GM21723 (cell line): ENCODE data around the gene USP47.

Experiments used
- ATAC-seq: cut with Tn5 transposase; IDR thresholded peaks from one replicate; pipeline ENCODE4 v1.9.1; 2021; ENCODE audit warnings: mild to moderate bottlenecking, moderate library complexity; ENCODE audit not compliant: unreplicated experiment

Gene USP47

GRCh38 chr11:11937433-11937832 is 95.7 kb downstream of the USP47 start:
- ATAC-seq: no peak

GRCh38 chr11:11937957-11938356 is 96.2 kb downstream of the USP47 start:
- no peak for ATAC-seq

GRCh38 chr11:11940551-11940950 is 98.8 kb downstream of the USP47 start:
- ATAC-seq: no peak

- ATAC-seq: no peak
Observed at GRCh38 chr11:11942668-11943067, 100.9 kb downstream of the USP47 start.

- ATAC-seq: no peak
Observed at GRCh38 chr11:11944444-11944843, 102.7 kb downstream of the USP47 start.

- ATAC-seq: no peak
Observed at GRCh38 chr11:11946180-11946579, 104.4 kb downstream of the USP47 start.

GRCh38 chr11:11946878-11947277 is 105.1 kb downstream of the USP47 start:
- no peak for ATAC-seq

GRCh38 chr11:11947825-11948224 is 106.1 kb downstream of the USP47 start:
- ATAC-seq: no peak

- no peak for ATAC-seq
Observed at GRCh38 chr11:11948242-11948947, 106.6 kb downstream of the USP47 start.

- ATAC-seq: no peak
Observed at GRCh38 chr11:11949482-11949881, 107.7 kb downstream of the USP47 start.

GRCh38 chr11:11952036-11952435 is 110.3 kb downstream of the USP47 start:
- ATAC-seq: no peak

GRCh38 chr11:11956006-11956405 is 114.2 kb downstream of the USP47 start:
- ATAC-seq: no peak

GRCh38 chr11:11958403-11959231 is 116.8 kb downstream of the USP47 start:
- ATAC-seq: no peak

- ATAC-seq: no peak
Observed at GRCh38 chr11:11959601-11960000, 117.8 kb downstream of the USP47 start.

- ATAC-seq: no peak
Observed at GRCh38 chr11:11960687-11961086, 118.9 kb downstream of the USP47 start.

- no peak for ATAC-seq
Observed at GRCh38 chr11:11961399-11962028, 119.7 kb downstream of the USP47 start.

- ATAC-seq: no peak
Observed at GRCh38 chr11:11963067-11963466, 121.3 kb downstream of the USP47 start.

GRCh38 chr11:11963842-11964773 is 122.3 kb downstream of the USP47 start:
- ATAC-seq: no peak

- ATAC-seq: no peak
Observed at GRCh38 chr11:11964774-11965150, 123.0 kb downstream of the USP47 start.

GRCh38 chr11:11965192-11965591 is 123.4 kb downstream of the USP47 start:
- ATAC-seq: no peak
